Thymus (tissue), 11 donors: Measurements from ENCODE around the gene RTN4. TPM values are rescaled to one million over a fixed set of nuclear protein-coding genes. Genes with fewer than 3 reads are reported as not detected.

Experiments used
- DNase-seq, 9 donors: peaks; one replicate each; pipeline ENCODE4 v3.0.0-alpha.2; 2013; ENCODE audit warnings: low spot score in 9 of 9, low read depth in 6 of 9, missing footprints in 1 of 9
- H3K27ac ChIP-seq, 2 donors: one replicate each; pipeline ENCODE4 v1.5.1; 2013; ENCODE audit warnings: control low read depth in 1 of 2, low read depth in 1 of 2, low read length in 1 of 2, mild to moderate bottlenecking in 1 of 2, moderate library complexity in 1 of 2
- H3K27me3 ChIP-seq, 2 donors: one replicate each; pipeline ENCODE4 v1.5.1; 2013; ENCODE audit warnings: low read length in 1 of 2; ENCODE audit not compliant: control insufficient read depth in 2 of 2, insufficient read depth in 1 of 2
- H3K36me3 ChIP-seq, 2 donors: one replicate each; pipeline ENCODE4 v1.5.1; 2013; ENCODE audit warnings: low read length in 1 of 2, mild to moderate bottlenecking in 1 of 2, moderate library complexity in 1 of 2; ENCODE audit not compliant: control insufficient read depth in 2 of 2, insufficient read depth in 2 of 2
- H3K4me1 ChIP-seq, 2 donors: one replicate each; pipeline ENCODE4 v1.5.1; 2013; ENCODE audit warnings: low read length in 2 of 2; ENCODE audit not compliant: control insufficient read depth in 2 of 2, insufficient read depth in 2 of 2
- H3K4me3 ChIP-seq, 2 donors: one replicate each; pipeline ENCODE4 v1.5.1; 2013; ENCODE audit warnings: low read length in 2 of 2, control low read depth in 1 of 2, mild to moderate bottlenecking in 1 of 2
- H3K9me3 ChIP-seq, 2 donors: one replicate each; pipeline ENCODE4 v1.5.1; 2013; ENCODE audit warnings: low read length in 1 of 2, mild to moderate bottlenecking in 1 of 2; ENCODE audit not compliant: control insufficient read depth in 2 of 2, insufficient read depth in 1 of 2
- WGBS: extraction: QIAGEN DNeasy Blood & Tissue Kit; methylation state at CpG from one replicate; pipeline ENCODE4 v1.1.7; 2013; 5-methylcytosine and 5-hydroxymethylcytosine counted together
- polyA plus RNA-seq: library from polyadenylated mRNA; stranded (reverse); fragments of 200-250 nt; gene quantifications from one replicate; pipeline ENCODE4 v1.2.3, GENCODE V29; 2013
- total RNA-seq: library from RNA; stranded (reverse); fragments of 120-200 nt; gene quantifications from one replicate; pipeline ENCODE4 v1.2.4, GENCODE V29; 2013
- donor health status: healthy.

The RTN4 gene
- total and polyA plus RNA-seq, 2 donors, result 42.9 to 183 TPM

DNA sequence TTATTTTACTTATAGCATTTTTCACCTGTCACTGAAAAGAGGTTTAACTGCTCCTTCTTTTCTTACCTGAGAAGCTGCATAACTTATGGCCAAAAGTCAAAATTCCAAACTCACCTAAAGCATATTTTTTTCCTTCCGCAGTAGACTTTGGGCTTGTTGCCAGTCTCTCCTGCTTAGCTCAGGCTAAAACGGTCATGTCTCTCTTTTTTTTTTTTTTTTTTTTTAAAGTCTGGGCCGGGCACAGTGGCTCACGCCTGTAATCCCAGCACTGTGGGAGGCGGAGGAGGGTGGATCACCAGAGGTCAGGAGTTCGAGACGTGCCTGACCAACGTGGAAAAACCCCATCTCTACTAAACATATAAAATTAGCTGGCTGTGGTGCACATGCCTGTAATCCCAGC, 113.5 kb downstream of the RTN4 start:
- no peak for DNase-seq
- no peaks in the 10 kb centered on the region for H3K4me1 ChIP-seq
- H3K9me3 ChIP-seq, result peaks cover 1 to 9% of the 10 kb centered on the region in 2 donors
- WGBS, result 90% methylated on average over 8 of the region's 8 CpGs
- H3K36me3 ChIP-seq, result no peaks in the 10 kb centered on the region
- H3K27ac ChIP-seq, result no peak overlapping the region
- H3K27me3 ChIP-seq, result no peaks in the 10 kb centered on the region
- H3K4me3 ChIP-seq, result no peak overlapping the region

DNA sequence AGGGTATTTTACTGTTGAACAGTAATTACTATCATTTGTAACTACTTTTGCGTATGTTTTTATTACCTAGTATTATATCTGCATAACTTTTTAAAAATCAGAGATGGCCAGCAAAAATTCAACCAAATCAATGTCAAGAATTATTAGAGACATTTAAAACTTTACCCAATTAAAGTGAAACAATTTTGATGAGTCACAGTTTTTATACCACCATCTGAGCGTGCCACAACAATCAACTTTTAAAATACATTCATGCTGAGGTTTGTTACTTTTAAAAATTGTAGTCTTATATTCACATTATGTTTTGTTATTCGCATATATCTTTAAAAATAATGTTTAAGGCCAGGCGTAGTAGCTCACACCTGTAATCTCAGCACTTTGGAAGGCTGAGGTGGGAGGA, 114.9 kb downstream of the RTN4 start:
- H3K4me1 ChIP-seq, result no peaks in the 10 kb centered on the region
- no peak overlapping the region for H3K27ac ChIP-seq
- 98% methylated on average over 4 of the region's 4 CpGs for WGBS
- DNase-seq, result no peak
- no peaks in the 10 kb centered on the region for H3K27me3 ChIP-seq
- no peak overlapping the region for H3K4me3 ChIP-seq
- H3K9me3 ChIP-seq, result peaks cover 1 to 9% of the 10 kb centered on the region in 2 donors
- H3K36me3 ChIP-seq, result no peaks in the 10 kb centered on the region

DNA sequence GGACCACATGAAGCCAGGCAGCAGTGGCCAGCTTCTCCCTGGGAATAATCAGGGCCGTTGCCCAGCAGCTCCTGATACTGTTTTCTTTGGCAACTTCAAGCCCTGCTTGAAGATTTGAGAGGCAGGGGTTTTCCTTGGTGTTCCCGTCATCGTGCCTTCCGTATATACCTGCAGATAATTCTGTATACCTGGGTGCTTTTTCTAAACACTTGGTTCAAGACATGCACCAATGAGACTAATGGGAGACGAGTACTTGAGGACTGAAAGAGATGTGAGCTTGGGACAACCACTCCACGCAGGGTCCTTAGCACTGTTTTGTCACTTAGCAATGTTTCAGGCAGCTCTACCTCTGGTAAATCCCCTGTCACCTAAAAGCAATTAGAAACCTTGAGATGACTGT, 118.8 kb downstream of the RTN4 start:
- Histone ChIP-seq H3K4me3 (no peak overlapping the region), H3K36me3 (no peaks in the 10 kb centered on the region), H3K9me3 (no peaks in the 10 kb centered on the region), H3K27me3 (no peaks in the 10 kb centered on the region), H3K27ac (no peak overlapping the region), H3K4me1 (no peaks in the 10 kb centered on the region)
- 95% methylated on average over 6 of the region's 6 CpGs for WGBS
- no peak for DNase-seq

GRCh38 chr2:54928719-54929118, 121.5 kb downstream of the RTN4 start:
- Histone ChIP-seq H3K36me3 (no peaks in the 10 kb centered on the region), H3K4me3 (no peak overlapping the region), H3K27ac (no peak overlapping the region), H3K9me3 (no peaks in the 10 kb centered on the region), H3K4me1 (no peaks in the 10 kb centered on the region), H3K27me3 (no peaks in the 10 kb centered on the region)
- 87% methylated on average over 4 of the region's 4 CpGs for WGBS
- no peak for DNase-seq

GRCh38 chr2:54927751-54928615, 122.3 kb downstream of the RTN4 start:
- no peak overlapping the region for H3K27ac ChIP-seq
- no peaks in the 10 kb centered on the region for H3K36me3 ChIP-seq
- no peaks in the 10 kb centered on the region for H3K4me1 ChIP-seq
- 99% methylated on average over 16 of the region's 16 CpGs for WGBS
- no peak for DNase-seq
- H3K4me3 ChIP-seq, result no peak overlapping the region
- H3K27me3 ChIP-seq, result no peaks in the 10 kb centered on the region
- no peaks in the 10 kb centered on the region for H3K9me3 ChIP-seq

GRCh38 chr2:54927085-54927750, 123.0 kb downstream of the RTN4 start:
- Histone ChIP-seq H3K4me3 (no peak overlapping the region), H3K4me1 (no peaks in the 10 kb centered on the region), H3K27me3 (no peaks in the 10 kb centered on the region), H3K27ac (no peak overlapping the region), H3K36me3 (no peaks in the 10 kb centered on the region), H3K9me3 (no peaks in the 10 kb centered on the region)
- 91% methylated on average over 8 of the region's 8 CpGs for whole genome bisulfite sequencing
- no peak for DNase-seq

- no peaks in the 10 kb centered on the region for H3K9me3 ChIP-seq
- no peaks in the 10 kb centered on the region for H3K36me3 ChIP-seq
- H3K4me3 ChIP-seq, result no peak overlapping the region
- no peak overlapping the region for H3K27ac ChIP-seq
- no peaks in the 10 kb centered on the region for H3K27me3 ChIP-seq
- DNase-seq, result no peak
- WGBS, result 98% methylated on average over 4 of the region's 4 CpGs
- no peaks in the 10 kb centered on the region for H3K4me1 ChIP-seq
Observed at GRCh38 chr2:54925022-54925421, 125.2 kb downstream of the RTN4 start.

- Histone ChIP-seq H3K27me3 (no peaks in the 10 kb centered on the region), H3K27ac (no peak overlapping the region), H3K36me3 (no peaks in the 10 kb centered on the region), H3K9me3 (no peaks in the 10 kb centered on the region), H3K4me1 (no peaks in the 10 kb centered on the region), H3K4me3 (no peak overlapping the region)
- no peak for DNase-seq
- WGBS, result 96% methylated on average over 1 of the region's 1 CpG
Observed at GRCh38 chr2:54924121-54924520, 126.1 kb downstream of the RTN4 start.
